Stimulated activated CD4-positive, alpha-beta T cell treated with anti-CD3 and anti-CD28 coated beads, Interleukin-12 subunit alpha, Interleukin-12 subunit beta, amount 100 ng/mL, for 48 hours (primary cell): ENCODE data around the gene ASB13.

Experiments
- DNase-seq, 3 donors: peaks; one replicate each; pipeline ENCODE4 v3.0.0-alpha.2; 2020; ENCODE audit warnings: low read depth in 2 of 3, low spot score in 1 of 3

Gene ASB13

DNA sequence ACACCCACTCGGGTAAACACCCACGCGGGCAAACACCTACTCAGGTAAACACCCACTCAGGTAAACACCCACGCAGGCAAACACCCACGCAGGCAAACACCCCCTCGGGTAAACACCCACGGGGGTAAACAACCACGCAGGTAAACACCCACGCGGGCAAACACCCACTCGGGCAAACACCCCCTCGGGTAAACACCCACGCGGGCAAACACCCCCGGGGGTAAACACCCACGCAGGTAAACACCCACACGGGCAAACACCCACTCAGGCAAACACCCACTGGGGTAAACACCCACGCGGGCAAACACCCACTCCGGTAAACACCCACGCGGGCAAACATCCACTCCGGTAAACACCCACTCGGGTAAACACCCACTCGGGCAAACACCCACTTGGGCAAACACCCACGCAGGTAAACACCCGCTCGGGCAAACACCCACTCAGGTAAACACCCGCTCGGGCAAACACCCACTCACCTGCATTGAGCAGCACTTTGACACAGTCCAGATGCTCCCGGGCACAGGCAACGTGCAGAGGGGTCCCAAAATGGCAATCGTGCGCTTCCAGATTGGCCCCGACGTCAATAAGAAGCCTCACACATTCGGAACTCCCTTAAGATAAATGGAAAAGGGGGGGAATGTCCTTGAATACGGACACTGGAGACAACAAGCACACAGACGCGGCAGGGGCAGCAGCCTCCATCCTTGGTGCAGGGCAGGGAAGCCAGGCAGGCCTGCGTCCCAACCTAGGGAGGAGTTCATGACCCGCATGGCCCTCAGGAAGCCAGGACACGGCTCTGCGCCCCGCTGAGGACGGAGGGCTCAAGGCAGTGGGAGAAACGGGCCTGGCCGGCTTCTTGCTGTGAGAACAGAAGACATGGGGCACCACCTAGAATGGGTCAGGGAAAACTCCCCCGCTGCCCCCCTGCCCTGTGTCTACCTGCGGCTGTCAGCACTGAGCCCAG, 17.6 kb downstream of the ASB13 start:
- no peak for DNase-seq

DNA sequence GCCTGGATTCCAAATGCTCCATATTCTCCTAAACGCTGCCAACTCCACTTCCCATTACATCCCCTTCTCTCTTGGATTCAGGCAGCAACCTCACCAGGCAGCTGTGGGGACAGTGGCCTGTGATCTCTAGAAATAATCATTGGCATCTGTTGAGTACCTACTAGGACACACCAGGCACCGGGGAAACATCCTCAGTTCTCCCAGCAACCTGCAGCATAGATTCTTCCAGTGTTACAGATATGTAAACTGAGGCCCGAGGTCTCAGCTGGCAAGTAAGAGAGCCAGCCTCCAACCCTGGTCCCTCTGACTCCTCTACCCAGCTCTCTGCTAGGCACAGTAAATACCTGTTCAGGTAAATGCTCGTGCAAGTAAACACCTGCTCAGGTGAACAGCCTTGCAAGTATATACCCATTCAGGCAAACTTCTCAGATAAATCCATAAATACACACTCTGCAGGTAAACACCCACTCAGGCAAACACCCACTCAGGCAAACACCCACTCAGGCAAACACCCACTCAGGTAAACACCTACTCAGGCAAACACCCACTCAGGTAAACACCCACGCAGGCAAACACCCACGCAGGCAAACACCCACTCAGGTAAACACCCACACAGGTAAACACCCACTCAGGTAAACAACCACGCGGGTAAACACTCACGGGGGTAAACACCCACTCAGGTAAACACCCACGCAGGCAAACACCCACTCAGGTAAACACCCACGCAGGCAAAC, 18.7 kb downstream of the ASB13 start:
- DNase-seq, result no peak

DNA sequence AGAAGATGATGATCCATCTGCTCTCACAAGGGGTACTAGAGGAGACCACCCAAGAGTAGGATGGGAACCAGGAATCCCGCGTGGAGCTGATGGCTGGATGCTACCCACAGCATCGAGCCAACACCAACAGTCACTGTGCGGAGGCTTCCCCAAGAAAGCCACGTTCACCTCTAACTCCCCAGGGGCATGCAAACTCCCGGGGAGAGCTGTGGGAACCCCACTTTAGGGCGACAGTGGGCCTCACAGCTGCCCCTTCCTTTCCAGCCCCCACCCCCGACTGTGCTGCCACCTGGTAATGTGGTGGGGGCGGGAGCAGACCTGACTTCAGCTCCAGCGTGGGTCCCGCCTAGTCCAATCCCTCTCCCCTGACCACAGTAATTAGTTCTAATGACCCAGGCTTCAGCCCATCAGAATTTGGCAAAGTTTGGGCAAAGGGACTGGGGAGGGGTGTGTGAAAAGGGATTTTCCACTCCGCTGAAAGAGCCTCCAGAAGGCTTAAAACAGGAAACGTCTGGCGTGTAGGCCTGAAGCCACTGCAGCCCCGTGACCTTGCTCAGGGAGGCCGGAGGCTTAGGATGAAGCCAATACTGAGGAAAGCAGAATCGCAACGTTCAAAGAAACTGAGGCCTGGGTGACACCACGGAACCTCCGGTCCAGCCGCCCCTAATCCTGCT, 20.3 kb downstream of the ASB13 start:
- no peak for DNase-seq

DNA sequence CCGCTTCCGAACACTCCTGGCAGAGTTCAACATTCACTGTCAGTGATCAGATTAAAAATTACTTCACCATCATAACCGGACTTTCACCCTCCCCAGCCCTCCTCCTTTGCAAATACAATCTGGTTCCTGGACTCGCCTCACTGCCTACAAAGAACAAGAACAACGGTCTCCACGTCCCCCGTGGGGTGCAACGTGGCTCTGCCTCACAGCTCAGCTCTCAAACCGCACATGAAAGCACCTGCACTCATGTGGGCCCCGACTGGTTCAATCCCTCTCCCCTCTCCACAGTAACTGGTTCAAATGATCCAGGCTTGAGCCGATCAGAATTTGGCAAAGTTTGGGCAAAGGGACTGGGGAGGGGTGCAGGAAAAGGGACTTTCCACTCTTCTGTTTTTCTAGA, 21.0 kb downstream of the ASB13 start:
- DNase-seq, result no peak

DNA sequence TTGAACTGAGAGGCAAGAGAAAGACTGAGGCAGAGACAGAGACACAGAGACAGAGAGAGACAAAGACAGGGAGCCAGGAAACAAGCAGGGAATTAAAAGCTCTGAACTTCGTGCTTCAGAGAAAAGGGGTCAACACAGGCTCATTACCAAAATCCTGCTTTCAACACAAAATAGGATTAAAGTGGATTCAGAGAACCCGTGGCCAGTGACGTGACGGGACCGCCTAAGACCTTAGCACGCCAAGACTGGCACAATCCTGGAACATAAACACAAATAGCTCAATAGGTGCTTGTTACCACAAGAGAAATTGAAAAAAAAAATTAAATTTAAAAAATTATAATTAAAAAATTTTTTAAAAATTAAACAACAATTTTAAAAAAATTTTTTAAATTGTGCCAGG, 21.5 kb downstream of the ASB13 start:
- no peak for DNase-seq

DNA sequence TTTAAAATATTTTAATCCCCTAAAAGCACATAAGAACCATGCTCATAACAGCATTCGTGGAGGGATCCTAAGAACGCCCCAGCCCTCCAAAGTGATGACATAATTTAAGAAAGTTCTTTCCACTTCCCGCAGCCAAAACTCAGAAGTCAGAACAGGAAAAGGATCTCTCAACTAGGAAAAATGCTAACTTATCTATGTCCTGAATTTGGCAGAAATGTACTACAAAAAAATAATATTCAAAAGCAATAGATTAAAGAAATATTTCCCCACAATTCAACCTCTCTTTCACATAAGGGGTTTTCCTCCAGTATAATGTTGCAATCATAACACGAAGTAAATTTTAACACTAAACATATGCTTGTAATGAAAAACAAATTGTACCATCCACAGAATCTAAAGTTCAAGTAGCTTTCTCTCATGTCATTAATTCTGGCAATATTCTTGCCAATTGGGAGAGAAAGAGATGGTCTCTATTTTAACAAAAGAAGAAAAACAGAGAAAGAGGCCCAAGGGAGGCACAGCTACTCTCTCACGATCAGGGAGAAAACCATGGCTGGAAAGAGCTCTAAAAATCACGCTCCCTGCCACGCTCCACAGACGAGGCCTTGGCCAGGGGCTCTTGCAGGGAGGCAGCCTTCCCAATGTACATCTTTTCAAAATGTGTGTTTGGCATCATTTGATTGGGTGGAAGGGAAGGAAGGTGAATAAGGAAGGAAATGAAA, 22.9 kb downstream of the ASB13 start:
- DNase-seq, result no peak

DNA sequence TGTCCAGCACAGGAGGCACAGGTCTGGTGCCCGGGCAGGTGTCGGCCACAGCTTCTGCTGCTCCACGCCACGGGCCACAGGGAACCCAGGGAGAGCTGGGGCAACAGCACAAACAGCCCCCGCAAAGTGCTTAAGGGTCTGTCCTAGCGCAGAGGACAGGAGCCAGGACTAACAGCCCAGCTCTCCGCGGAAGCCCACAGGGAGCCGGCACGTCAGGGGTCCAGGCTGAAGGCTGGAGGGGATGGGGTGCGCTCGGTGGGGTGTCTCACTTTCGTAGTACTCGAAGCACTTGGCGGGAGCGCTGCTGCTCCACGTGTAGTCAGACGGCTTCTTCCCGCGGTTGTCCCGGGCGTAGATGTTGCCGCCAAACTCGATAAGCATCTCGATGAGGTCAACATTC, 24.9 kb downstream of the ASB13 start:
- DNase-seq, result no peak

DNA sequence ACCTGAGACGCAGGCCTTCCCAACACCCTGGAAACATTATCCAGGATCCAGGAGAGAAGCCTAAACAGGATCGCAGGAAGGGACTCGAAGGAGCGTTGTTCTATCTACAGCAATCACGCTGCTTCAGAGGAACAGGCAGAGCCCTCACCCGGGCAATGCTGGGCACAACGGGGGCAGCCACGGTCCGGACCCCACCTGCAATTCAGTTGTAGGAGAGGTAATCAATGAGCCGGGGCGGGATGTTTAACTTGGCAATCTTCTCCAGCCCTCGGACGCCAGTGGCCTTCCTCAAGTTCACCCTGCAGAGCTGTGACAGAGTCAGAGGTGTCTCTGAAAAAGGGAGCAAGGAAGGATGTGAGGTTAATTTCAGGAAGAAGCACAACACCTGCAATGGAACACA, 25.9 kb downstream of the ASB13 start:
- DNase-seq, result no peak

DNA sequence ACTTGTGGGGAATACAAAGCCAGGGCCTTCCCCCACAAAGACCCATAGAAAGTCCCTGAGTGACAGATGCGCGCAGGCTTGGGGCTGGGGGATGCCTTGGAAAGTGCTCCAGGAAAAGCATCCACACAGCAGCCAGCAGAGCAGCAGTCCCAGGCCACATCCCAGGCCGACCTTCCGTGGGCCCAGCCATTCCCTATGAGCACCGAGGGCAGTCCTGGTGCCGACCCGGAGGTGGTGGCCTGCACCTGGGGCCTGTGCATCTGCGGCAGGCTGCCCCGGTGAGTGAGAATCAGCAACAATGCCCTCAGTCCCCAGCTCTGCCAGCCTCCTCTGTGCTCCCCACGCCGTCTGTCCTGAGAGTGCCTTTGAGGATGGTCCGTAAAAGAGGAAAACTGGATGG, 26.4 kb downstream of the ASB13 start:
- no peak for DNase-seq

DNA sequence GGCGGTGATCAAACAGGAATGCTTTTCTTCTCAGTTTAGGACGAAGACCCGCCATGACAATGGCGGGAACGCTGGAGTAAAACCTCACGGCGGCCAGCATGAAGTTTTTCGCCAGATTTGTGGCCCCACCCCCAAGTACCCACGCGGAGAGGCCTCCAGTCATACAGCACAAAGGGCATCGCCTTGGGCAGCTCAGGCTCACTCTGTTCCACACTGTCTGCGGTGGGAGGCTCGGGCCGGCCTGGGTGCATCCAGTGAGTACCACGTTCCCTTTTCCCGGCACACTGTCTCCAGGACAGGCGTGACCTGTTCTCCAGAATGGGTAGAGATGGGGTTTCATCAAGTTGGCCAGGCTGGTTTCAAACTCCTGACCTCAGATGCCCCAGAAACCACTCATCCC, 27.3 kb downstream of the ASB13 start:
- no peak for DNase-seq

DNA sequence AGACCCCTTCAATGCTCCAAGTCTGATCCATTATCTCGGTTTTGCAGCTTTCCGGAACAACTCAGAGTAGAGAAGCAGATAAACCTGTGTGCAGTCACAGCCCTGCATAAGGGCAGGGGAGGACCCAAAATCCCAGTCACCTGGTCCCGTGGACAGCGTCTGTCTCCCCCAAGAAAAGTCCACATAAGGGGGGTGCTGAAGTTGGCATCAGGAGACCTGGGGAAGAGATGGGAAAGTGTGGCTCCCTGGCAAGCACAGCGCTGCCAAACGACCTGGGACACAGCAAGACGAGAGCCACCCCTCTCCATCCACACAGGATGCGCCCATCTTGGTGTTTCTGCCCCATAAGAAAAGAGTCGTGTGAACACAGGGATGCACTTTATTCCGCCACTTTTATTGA, 27.9 kb downstream of the ASB13 start:
- no peak for DNase-seq

DNA sequence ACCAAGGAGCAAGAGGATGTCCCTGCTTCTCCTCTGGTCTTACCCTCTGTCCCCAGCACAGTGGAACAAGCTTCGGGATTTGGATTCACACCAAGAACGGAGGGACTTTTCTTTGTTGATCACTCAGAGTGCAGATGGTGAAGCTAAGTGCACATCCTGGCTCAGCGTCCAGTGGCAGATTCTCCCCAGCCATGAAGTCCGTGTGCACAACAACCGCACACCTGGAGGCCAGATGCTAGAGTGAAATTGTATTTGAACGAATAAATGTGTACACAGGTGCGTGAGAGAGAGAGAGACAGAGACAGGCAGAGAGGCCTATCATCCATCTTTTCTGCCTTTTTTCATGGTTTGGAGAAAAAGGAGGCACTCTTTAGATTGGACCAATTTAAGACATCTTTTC, 31.5 kb downstream of the ASB13 start:
- no peak for DNase-seq

DNA sequence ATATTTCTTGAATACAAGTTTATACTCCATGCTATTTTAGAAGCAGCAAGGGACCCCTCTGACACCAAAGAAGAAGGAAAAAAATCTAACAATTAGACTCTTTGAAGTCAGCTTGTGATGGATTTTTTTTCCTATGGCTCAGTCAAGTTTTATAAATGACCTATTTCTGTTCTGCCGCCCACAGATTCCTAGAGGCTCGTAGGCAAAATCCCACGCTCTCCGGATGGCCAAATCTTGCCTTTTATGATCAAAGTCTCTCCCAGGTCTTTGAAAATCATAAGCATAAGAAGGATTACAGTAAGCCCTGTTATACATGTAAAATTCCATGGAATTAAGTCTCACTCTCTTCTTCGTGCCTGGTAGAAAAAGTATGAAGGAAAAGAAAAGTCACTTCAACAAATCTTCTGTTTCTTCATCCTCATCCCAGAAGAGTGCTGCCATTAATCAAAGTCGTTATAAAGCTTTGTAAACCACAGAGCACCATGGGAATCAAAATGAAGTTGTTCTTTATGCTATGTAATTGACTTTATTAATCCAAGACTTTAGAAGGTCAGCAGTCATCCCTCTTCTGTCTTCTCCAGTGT, 33.1 kb downstream of the ASB13 start:
- no peak for DNase-seq

DNA sequence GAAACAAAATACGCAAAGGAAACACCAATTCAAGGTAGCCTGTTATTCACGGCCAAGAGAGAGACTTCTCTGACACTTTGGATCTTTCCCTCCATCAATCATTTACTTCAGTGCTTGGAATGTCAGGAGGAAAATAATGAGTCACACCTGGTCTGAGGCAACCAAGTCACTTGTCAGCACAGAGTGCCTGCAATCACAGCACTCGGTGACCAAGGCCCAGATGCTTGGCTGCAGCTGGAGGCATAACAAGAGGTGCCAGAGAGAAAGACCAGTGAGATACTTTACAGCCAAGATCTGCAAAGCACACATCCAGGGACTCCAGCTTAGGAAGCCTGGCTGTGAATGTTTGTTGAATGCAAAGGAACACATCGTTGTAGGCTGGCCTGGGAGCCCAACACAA, 33.9 kb downstream of the ASB13 start:
- DNase-seq, result no peak

DNA sequence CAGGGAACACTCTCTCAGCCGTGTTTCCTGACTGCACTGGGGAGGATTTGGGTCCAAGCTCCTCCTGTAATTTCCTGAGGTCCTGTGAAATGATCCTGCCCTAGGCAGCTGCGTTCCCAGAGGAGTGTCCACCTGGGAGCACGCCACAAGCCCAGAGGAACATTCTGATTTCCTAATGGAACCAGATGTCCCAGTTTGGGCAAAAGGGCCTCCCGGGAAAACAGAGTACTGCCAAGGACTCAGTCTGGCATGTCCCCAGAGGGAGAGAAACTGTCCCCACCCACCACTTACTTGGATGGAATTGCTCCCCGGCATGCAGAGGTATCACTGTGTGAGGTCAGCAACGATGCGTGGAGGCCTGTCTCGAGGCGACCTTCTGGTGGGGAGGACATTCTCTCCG, 34.5 kb downstream of the ASB13 start:
- DNase-seq, result no peak

DNA sequence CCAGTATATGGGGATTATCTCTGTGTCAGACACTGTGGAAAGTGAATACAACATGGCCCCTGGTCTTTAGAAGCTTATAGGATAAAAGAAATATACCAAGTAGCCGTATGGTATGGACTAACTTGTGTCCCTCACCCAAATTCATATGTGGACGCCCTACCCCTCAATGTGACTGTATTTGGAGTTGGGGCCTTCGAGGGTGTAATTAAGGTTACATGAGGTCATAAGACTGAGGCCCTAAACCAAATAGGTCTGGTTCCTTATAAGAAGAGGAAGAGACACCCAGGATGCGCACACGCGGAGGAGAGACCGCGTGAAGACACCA, 36.3 kb downstream of the ASB13 start:
- DNase-seq, result no peak

DNA sequence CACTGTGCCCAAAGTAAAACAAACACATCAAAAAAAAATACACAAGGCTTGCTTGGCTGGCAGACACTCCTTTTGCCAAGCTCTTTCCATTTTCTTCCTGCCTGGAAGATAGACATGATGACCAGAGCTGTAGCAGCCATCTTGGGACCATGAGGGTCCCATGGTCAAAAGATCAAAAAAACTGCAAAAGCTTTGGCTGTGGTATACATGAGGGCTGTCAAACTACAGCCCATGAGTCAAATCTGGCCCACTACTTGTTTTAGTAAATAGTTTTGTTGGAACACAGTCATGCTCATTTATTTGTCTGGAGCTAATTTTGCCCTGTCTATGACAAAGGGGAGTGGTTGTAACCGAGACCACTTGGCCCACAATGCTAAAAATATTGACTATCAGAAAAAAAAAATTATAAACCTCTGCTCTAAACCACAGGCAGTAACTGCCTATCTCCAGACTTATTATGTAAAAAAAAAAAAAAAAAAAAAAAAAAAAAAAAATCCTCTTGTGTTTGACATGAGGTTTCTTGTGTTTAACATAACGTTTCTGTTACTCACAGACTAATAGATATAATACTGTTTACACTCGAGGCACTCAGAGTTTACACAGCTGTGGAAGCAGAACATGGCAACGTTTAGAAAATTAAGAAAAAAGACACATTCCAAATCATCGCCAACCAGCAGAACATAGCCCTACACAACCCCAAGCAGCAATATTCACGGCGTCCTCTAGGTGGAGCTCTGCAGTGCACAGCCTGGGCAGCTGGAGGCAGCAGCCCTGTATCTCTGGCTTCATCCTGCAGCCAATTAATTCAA, 36.9 kb downstream of the ASB13 start:
- DNase-seq, result peak; percentile 76 to 94 (median 79)

DNA sequence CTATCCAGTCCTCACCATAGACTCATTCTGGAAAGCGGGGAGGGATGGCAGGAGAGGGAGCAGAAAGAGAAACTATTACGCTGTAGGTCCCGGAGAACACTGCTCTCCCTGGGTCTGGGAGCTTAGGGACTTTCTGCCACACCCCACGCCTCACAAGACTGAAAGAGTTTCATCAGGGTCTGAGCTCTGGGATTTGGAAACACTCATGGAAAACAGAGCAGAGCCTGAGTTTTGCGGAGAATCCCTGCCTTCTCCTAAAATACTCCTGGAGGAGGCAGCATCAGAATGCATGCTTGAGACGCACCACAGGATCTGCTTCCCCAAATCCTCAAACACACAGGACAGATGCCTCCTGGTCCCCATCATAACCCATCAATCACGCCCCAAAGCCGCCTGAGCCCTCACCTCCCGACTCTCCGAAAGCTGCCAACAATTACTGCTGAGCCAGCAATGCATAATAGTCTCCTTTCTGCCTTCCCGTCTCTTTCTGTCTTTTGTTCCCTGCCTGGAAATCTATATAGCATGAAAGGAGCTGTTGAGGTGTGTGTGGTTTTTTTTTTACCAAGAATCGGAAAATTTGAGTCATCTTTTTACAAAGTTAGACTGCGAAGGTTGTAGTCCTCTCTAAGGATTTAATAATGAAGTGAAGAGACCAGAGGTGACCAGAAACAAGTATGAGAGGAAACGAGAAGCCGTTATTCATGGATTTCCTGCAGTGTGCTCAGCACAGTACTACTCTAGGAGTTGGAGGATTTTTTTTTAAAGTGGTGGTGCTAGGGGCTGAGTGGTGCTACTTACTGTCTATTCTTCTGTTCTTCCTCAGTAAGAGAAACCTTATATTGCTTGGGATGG, 37.7 kb downstream of the ASB13 start:
- DNase-seq, result peak in 2 of 3 donors; percentile 21 to 30

DNA sequence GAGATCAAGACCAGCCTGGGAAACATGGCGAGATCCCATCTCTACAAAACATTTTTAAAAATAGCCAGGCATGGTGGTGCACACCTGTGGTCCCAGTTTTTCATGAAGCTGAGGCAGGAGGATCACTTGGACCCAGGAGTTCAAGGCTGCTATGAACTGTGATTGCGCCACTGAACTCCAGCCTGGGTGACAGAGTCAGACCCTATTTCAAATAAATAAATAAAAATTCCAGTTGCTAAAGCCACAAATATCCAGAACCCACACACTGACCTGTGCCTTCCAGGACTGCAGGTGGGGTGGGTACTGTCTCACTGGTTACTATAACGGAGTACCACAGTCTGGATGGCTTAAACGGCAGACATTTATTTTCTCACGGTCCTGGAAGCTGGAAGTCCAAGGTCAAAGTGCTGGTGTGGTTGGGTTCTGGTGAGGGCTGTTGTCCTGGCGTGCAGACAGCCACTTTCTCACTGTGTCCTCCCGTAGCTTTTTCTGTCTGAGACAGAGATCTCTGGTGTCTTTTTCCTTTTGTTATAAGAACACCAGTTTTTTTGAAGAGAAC, 38.8 kb downstream of the ASB13 start:
- DNase-seq, result no peak
